ENCODE data around the gene LRP6.

Gene LRP6

DNA sequence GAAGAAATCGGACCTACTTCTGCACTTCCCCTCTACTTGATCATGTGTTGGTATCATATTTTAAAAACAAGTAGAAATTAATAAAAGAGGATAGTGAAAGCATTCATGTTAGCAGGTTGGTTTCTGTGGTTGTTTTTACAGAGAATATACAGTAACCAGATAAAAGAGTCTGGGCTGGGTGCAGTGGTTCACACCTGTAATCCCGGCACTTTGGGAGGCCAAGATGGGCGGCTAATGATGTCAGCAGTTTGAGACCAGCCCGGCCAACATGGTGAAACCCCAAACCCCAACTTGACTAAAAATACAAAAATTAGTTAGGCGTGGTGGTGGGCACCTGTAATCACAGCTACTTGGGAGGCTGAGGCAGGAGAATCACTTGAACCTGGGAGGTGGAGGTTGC lies 55.9 kb downstream of the LRP6 start:
- no peak for DNase-seq

DNA sequence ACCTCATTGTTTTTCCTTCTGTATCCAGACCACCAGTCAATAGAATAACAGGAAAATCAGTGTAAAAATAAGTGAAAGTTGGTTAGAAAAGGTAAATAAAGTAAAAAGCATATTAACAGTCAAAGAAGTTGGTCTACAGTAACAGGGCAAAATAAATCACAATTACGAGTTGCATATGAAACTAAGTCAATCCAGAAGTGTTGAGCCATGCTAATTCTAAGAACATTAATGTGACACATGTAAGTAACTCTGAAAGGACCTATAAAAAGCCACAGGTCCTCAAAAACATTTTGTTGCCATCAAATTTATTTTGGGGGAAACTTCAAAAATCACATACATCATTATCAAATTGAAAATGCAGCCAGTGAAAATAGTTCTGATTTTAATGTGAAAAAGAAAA lies 56.4 kb downstream of the LRP6 start:
- DNase-seq: no peak

DNA sequence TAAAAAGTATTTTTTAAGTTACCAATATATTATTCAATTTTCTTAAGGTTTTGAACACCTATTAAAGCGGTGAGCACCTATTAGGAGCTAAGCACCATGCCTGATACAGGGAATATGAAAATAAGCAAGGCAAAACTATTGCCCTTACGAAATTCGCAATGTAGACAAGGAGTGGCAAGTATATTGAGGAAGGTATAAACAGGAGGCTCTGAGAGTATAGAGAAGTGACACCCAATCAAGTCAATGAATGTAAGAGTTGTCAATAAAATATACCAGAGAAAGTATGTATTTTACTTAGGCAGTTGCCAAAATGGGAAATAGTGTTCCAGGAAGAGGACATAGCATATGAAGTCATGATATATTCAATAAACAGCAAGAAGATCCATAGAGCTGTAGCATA lies 57.2 kb downstream of the LRP6 start:
- no peak for DNase-seq

- no peak for DNase-seq
Observed at GRCh38 chr12:12209043-12209442, 57.8 kb downstream of the LRP6 start.

DNA sequence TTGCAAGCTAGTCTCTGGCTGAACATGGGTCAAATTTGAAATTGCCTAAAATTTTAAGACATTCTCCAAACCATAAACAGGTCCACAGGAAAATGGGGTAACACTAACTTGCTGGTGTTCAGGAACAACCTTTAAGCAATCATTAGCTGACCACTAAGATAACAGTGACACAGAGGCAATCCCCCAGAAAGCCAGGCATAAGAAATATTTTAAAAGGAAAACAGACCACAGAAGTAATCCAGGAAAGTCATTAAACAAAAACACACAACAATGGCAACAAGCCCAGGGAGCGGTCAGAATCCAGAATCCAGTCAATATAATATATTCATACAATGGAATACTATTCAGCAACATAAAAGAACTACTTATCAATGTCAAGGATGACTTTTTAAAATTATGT lies 59.1 kb downstream of the LRP6 start:
- no peak for DNase-seq

- no peak for DNase-seq
Observed at GRCh38 chr12:12206776-12207388, 60.0 kb downstream of the LRP6 start.

DNA sequence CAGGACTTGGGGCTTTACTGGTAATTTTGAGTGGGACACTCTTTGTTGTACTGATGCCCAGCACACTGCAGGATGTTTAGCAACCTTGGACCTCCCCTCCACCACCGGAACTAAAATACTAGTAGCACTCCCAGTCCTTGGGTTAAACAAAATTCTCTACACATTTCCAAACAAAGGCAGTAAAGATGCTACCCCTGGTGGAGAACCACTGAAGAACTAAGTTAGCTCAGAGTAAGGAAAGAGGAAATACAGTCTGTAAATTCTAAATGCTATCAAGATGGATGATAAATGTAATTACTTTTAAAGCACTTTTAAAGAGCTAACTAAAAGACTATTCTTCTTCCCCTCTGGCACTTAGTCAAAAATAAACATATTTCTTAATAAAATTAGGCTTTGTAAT lies 64.1 kb downstream of the LRP6 start:
- no peak for DNase-seq

GRCh38 chr12:12202105-12202504 lies 64.7 kb downstream of the LRP6 start:
- DNase-seq: no peak

DNA sequence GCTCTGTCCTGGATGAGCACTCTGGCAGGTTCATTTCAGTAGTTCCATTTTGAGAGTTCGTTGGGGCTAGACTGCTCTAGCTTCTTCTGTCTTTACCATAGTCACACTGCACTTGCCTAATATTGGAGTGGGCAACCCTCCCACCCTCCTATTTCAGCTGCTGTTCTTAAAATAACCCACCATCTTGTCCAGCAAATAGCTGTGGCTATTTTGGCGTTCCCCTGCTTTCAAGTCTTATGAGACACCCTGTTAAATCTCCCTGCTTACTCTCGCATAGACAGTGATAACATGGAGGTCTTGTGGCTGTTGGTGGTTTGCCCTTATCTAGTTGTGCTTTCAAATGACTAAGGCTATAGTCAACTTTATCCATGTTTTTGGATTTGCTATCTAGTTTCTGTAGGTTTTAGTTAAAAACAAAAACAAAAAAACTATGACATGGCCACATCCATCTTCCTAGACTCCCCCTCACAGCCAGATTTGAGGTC lies 65.5 kb downstream of the LRP6 start:
- no peak for DNase-seq

GRCh38 chr12:12200363-12200762 lies 66.5 kb downstream of the LRP6 start:
- no peak for DNase-seq

- no peak for DNase-seq
Observed at GRCh38 chr12:12198124-12198523, 68.7 kb downstream of the LRP6 start.

DNA sequence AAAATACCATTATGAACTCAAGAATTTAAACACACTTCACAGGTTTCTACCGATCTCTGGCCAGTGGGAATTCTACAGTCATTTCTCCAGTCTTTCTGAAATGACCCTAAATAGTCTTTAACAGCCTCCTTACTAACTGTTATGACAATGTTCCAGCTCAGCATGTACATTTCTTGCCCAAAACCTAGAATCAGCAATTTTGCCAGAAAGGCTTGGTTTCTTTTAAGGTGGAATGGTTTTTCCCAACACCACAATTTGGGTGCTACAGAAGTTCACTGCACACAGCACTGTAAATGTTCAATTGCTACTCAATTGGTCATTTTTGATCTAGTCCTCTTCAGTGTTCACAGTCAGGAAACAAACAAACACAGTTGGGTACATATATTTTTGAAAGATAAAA lies 69.7 kb downstream of the LRP6 start:
- no peak for DNase-seq

- DNase-seq: no peak
Observed at GRCh38 chr12:12195516-12195915, 71.3 kb downstream of the LRP6 start.

DNA sequence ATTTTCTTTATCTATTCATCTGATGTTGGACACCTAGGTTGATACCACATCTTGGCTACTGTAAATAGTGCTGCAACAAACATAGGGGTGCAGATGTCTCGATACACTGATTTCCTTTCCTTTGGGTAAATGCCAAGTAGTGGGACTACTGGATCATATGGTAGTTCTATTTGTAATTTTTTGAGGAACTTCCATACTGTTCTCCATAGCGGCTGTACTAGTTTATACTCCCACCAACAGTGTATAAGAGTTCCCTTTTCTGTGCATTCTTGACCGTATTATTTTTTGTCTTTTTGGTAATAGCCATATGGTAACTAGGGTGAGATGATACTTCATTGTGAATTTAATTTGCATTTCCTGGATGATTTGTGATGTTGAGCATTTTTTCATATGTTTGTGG lies 71.8 kb downstream of the LRP6 start:
- DNase-seq: no peak

GRCh38 chr12:12194206-12194605 lies 72.6 kb downstream of the LRP6 start:
- DNase-seq: no peak

DNA sequence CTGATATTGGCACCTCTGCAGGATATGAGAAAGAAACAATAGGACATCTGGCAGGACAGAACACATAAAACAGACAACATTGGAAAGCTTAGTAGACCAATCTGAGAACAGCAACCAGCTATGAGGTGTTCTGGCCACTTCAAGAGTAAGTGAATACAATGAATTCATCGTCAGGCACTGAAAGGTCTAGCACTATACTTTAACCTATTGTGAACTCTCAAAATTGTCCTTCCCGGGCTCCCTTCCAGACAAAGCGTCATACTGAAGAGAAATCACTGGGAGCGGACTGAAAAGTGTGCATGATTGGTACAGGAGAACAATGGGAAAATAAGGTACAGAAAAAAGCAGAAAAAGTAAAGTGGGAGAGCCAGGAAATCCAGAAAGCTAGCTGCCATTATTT lies 75.8 kb downstream of the LRP6 start:
- no peak for DNase-seq

DNA sequence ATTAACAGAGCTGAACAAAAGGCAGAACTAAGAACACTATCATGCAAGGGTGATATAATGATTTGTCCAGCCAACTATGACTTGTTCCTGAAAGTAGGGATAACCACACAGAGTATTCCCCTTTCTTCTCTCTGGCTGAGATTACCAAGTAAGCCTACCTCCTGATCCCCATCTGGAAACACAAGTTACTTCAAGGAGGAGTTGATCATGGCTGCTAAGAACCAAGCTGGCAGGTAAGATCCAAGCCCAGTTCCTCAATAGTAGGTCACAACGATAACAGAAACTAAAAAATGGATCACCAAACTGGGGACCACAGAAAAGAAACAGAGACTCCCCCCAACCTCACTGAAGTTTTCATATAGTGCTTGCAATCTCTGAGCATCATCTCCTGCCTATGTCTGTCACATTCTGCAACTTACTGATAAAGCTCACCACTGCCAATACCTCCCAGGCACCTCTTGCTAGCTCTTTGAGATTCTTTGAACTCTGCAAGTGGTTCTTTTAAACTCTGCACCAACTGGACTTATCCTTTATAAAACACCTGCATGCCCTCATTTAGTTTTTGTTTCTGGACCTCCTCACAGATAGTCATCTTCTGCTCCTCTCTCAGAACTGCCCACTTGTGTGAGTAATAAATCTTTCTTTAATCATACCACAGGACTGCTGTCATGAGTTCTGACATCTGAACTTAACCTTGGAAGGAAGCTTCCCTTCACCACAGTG lies 76.6 kb downstream of the LRP6 start:
- DNase-seq: no peak

DNA sequence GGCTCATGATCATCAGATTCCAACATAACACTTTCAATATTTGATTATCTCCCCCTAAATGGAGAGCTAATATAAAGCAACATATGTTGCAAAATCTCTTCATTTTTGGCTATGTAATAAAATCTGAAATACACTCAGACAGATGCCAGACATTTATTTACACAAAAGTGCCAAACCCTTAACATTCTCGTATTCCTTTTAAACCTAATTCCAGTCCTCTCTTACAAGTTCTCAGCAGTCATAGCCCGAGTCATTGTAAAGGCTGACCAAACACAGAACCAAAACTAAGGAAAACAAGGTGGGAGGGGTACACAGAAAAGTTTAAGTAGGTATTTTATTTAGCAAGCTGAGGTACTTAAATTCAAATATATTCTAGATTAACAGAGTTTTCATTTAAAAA lies 81.4 kb downstream of the LRP6 start:
- DNase-seq: no peak

DNA sequence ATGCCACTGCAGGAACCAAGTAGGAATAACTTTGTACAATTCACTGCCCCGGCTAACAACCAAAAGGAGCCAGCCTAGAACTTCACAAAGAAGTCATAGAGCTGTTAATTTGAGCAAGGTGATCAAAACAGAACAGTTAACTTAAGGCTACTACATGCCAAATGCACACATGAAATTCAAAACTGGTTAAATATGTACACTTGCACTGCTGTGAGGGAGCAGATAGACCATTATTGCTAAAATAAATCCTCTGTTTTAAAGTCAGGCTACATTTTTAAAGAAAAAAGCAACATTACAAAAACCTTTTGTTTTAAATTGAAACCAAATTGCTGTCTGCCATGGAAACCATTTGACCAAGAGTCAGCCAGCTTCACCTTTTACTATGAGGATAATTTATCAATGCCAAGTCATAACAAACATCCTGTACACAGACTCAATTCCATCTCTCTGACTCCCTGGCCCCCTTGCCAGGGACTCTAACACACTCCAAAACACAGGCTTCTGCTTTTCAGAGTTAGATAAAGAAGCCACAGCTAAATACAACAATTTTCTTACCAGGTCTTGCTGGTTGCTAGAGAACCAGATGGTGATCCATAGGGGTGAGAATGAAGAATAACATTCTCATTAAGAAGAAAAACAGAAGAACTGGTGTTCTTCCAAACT lies 84.0 kb downstream of the LRP6 start:
- DNase-seq: no peak

GRCh38 chr12:12181511-12181910 lies 85.3 kb downstream of the LRP6 start:
- no peak for DNase-seq

DNA sequence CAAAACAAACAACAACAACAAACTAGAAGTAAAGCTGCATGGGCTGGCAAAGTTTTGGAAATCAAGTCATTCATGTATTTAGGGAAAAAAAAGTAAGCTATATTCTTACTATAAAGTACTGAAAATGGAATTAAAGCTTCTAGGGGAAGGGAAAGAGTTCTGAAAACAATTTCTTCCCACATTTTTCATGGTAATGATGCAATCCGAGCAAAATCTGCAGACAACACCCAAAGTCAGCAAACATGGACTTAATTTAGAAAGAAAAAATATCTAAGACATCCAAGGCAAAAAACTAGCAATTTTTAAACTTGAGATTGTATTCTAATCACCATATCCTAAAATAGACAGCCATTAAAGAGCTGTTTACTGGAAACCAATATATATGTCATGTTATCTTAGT lies 86.3 kb downstream of the LRP6 start:
- DNase-seq: no peak

GRCh38 chr12:12180136-12180535 lies 86.7 kb downstream of the LRP6 start:
- DNase-seq: no peak

DNA sequence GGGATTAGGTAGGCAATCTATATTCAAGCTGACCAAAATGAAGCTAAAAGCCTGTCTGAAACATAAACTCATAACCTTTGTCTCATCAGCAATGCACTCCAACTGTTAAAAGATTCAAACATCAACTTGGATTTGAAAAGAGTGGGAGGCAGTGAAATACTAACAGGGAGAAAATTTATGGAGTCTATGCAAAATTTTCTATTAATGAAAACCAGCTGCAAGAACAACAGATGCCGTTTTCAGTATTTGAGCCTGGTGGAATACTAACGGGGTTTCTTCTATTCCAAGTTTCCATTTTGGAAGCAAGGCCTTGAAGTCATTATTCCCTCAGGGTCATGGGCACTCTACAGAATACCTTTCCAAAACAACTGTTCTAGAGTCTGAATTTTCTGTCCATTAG lies 88.3 kb downstream of the LRP6 start:
- no peak for DNase-seq

- DNase-seq: no peak
Observed at GRCh38 chr12:12176402-12176801, 90.4 kb downstream of the LRP6 start.

All from activated effector memory CD4-positive, alpha-beta T cell treated with Interleukin-2 at 50 U/mL for 16 hours (primary cell).